Activated naive CD4-positive, alpha-beta T cell treated with anti-CD3 and anti-CD28 coated beads, Interleukin-2, amount 50 U/mL, for 72 hours (primary cell): Measurements from ENCODE around the gene DNAJC18. TPM values are rescaled to one million over a fixed set of nuclear protein-coding genes. Genes with fewer than 3 reads are reported as not detected.

Experiments used
- ATAC-seq, 2 donors: fragments of 150-1000 bp; cut with Tn5 transposase; 2 replicates each; pipeline ENCODE4 v1.10.0; 2021; ENCODE audit warnings: mild to moderate bottlenecking in 2 of 2, moderate library complexity in 2 of 2
- DNase-seq, 2 donors: peaks; one replicate each; pipeline ENCODE4 v3.0.0; 2021 to 2022; ENCODE audit warnings: low spot score in 2 of 2
- H3K27ac Mint-ChIP-seq, 2 donors: one replicate each; pipeline ENCODE4 v1.8.0; 2022; ENCODE audit warnings: mild to moderate bottlenecking in 2 of 2, mixed read lengths in 2 of 2
- H3K36me3 Mint-ChIP-seq, 2 donors: one replicate each; pipeline ENCODE4 v1.8.0; 2022; ENCODE audit warnings: mixed read lengths in 2 of 2
- H3K9me3 Mint-ChIP-seq, 2 donors: one replicate each; pipeline ENCODE4 v1.8.0; 2022; ENCODE audit warnings: mixed read lengths in 2 of 2
- total RNA-seq, 2 donors: library from RNA; stranded (reverse); gene quantifications; one replicate each; pipeline ENCODE4 v1.2.3, GENCODE V29; 2022

The DNAJC18 gene
- total RNA-seq, 2 donors from 2014 or later, result 13.5 to 47.3 TPM

DNA sequence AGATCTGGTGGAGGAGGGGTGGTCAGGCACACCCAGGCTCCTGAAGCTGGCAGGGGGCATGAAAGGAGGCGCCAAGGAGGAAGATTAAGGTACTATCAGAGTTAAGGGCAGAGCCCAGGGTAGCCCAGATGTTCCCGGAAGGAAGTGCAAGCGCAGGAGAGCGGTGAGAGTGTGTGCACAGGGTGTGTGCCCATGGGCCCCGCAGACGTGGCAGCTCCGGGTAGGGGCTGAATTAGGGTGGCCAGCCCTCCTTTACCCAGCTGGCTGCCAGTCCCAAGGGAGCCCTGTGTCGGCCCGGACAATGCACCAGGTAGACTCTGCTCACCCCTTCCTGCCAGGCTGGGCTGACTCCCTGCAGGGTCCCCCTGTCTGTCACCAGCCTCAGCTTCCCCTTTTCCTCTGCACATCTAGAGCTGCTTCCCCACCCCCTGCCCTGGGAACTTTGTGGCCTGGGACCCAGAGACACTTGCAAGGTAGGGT, 31.5 kb upstream of the DNAJC18 start, which contains the start of gene SMIM33:
Gene SMIM33 (plus strand): TSS at position 184 of the 480 bp plus-strand sequence. CDS start 118 bp downstream, at position 302.
- DNase-seq, result no peak
- ATAC-seq, result peak; percentile 53 to 61
- Mint-ChIP-seq H3K9me3 (no peaks in the 10 kb centered on the region), H3K36me3 (peaks cover 9 to 11% of the 10 kb centered on the region in 2 donors), H3K27ac (peak within 1 kb of the TSS; percentile 77 to 96)

DNA sequence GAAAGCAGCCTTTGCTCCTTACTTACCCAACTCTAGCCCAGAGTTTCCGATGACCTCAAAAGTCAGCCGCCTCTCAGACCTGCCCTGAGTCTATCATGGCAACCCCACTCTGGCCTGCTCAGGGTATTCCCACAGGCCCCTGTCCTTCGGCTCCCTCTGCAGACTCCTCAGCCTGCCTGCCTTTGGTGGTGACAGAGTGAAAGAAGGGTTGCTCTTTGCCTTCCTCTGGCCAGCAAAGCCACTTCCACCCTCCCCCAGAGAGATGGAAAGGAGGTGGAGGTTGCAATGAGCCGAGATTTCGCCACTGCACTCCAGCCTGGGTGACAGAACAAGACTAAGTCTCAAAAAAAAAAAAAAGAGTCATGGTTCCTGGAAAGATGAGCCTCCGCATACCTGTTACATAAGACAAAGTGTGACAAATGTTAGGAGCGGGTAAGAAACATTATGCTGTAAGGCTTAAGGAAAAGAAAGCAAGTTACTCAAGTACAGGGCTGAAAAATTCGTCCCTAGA, 29.2 kb upstream of the DNAJC18 start:
- ATAC-seq, result peak; percentile 42 to 68
- H3K27ac Mint-ChIP-seq, result peak overlapping the region; percentile 6 to 65
- H3K9me3 Mint-ChIP-seq, result no peaks in the 10 kb centered on the region
- no peak for DNase-seq
- H3K36me3 Mint-ChIP-seq, result no peaks in the 10 kb centered on the region

DNA sequence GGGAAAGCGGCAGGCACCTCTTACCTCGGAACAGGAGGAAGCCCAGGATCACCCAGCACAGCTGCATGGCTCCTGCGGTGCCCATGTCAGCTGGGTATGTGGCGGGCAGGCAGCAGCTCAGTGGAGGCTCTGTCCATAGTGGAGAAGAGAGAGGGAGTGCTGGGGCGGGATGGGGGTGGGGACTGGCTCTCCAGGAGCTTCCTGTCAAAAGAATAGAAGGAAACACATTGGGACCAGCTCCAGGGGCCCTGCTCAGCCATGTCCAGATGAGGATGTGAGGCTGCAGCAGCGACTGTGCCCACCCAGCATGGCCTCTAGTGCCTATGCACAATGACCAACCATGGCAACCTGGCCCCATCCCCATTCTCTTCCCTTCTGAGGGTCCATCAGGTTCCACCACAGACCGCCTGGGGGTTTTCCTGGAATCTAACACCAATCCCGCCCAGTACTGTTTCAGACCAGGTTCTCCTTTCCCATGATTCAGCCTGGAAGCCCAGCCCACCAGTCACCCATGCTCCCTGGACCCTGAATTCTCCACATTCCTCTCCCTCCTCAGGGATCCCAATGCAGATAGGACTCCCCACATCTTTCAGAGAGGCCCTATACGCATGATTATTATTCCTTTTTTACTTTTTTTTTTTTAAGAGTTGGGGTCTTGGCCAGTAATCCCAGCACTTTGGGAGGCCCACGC, 23.4 kb upstream of the DNAJC18 start, which contains the start of gene ECSCR:
Gene ECSCR (minus strand): TSS at position 158 of the 691 bp plus-strand sequence. CDS start 73 bp downstream, at position 85.
- no peaks in the 10 kb centered on the region for H3K9me3 Mint-ChIP-seq
- ATAC-seq, result no peak
- DNase-seq, result no peak
- H3K36me3 Mint-ChIP-seq, result no peaks in the 10 kb centered on the region
- H3K27ac Mint-ChIP-seq, result peak within 1 kb of the TSS; percentile 44 to 60

DNA sequence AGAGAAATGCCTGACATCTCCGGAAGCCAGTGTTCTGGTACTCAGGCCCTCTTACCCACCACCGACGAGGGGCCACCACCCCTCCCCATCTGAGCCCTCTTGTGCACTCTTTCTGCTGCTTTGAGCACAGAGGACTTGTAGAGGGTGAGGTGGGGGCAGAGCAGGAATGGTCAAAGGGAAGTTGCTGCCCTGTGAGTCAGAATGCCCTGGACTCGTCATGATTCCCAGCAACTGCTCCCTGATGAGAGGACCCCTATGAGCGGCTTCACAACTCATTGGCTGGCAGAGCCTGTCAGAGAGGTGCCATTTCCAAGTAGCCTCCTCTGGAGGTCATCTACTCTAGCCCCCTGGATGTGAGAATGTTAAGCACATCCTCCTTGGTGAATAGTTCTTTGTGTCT, 22.4 kb upstream of the DNAJC18 start:
- Mint-ChIP-seq H3K27ac (peak overlapping the region in 1 of 2 donors; percentile 60), H3K36me3 (no peaks in the 10 kb centered on the region), H3K9me3 (no peaks in the 10 kb centered on the region)
- no peak for ATAC-seq
- no peak for DNase-seq

DNA sequence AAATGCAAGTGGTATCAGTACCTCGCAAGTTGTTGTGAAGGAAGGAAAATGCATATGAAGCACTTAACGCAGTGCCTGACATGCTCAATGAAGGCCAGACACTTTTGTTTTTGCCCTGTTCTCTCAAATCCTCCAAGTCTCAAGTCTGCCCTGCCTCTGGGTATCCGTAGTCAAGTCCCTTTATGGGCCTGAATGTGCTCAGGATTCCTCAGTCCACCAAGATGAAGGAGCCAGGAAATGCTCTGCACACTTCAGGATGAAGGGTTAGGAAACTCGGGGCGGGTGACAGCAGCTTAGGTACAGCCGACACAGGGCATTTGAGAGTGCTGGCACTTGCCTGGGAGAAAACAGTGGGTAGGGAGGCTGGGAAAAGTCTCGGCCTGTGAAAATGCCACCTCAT, 21.9 kb upstream of the DNAJC18 start:
- no peak for DNase-seq
- Mint-ChIP-seq H3K9me3 (no peaks in the 10 kb centered on the region), H3K27ac (peak overlapping the region in 1 of 2 donors; percentile 97), H3K36me3 (no peaks in the 10 kb centered on the region)
- ATAC-seq, result no peak

DNA sequence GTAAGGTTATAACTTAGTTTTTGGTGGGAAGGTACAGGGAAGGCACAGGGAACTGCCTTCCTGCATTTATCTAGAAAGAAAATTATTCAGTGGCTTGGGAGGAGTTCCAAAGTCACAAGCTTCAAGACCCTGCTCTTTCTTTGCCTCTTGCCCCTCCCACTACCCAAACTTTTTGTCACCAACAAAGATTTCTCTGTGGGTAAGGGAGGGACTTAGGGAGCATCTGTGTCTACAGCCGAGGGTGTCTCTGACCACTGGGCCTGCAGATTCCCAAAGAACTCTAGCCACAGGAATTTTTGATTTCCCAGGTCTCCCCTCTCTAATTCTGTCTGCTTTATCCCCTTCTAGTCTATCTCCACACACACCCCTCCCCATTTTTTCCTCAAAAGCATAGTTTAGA, 21.1 kb upstream of the DNAJC18 start:
- no peak for ATAC-seq
- peak overlapping the region; percentile 97 to 98 for H3K27ac Mint-ChIP-seq
- H3K9me3 Mint-ChIP-seq, result no peaks in the 10 kb centered on the region

DNA sequence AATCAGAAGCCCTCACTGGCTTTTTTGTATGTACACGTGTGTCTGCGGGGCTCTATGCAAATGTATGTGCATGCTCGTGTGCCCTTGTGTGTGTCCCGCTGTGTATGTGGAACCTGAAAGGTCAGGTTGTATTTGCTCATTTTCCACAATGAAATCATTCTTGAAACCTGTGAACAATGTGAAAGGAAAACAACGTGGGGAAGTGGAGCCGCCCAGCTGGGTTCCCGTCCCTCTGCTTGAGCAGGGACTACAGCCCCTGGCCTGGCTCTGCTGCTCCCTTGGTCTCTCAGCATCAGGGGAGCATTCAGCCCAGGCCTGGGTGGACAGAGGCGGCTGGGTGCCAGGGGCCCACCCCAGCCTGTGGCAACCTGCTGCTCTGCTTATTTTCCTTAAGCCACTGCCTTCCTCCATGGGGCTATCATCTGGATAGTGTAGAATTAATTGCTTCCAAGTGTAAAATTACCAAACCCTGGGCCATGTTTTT, 20.2 kb upstream of the DNAJC18 start:
- Mint-ChIP-seq H3K9me3 (no peaks in the 10 kb centered on the region), H3K27ac (peak overlapping the region; percentile 97 to 98), H3K36me3 (no peaks in the 10 kb centered on the region)
- no peak for DNase-seq
- peak; percentile 61 to 63 for ATAC-seq

More for the DNA sequence above, 21.1 kb upstream of the DNAJC18 start:
- DNase-seq, result no peak
- H3K36me3 Mint-ChIP-seq, result no peaks in the 10 kb centered on the region

DNA sequence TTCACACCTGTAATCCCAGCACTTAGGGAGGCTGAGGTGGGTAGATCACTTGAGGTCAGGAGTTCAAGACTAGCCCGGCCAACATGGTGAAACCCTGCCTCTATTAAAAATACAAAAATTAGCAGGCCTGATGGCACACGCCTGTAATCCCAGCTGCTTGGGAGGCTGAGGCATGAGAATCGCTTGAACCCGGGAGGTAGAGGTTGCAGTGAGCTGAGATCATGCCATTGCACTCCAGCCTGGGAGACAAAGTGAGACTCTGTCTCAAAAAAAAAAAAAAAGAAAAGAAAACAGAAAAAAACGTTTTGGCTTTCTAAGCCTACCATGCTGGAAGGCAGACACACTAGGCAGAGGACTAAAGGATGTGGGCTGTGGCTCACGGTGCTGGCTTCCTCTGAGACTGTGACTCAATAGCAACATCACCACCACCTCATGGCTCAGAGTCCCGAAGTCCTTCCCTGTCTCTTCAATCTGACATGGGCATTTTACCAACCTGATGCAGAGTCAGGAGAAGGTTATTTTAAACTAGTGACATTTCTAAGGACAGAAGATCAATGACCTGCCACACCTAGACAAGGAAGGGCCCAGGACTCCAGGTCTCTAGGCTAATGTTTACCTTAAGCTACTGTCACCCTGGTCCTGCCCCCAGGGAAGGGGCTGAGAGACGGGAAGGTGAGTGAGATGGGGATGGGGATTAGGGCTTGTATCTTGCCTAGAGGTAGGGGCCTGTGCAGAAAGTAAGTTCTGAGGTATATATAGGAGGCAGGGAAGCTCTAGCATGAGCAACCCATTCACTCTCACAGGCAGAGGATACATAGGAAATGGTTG, 19.5 kb upstream of the DNAJC18 start:
- peak; percentile 66 to 83 for DNase-seq
- H3K9me3 Mint-ChIP-seq, result peaks cover 0 to 5% of the 10 kb centered on the region in 2 donors
- H3K36me3 Mint-ChIP-seq, result no peaks in the 10 kb centered on the region
- H3K27ac Mint-ChIP-seq, result peak overlapping the region; percentile 97 to 98
- peak; percentile 91 to 92 for ATAC-seq

DNA sequence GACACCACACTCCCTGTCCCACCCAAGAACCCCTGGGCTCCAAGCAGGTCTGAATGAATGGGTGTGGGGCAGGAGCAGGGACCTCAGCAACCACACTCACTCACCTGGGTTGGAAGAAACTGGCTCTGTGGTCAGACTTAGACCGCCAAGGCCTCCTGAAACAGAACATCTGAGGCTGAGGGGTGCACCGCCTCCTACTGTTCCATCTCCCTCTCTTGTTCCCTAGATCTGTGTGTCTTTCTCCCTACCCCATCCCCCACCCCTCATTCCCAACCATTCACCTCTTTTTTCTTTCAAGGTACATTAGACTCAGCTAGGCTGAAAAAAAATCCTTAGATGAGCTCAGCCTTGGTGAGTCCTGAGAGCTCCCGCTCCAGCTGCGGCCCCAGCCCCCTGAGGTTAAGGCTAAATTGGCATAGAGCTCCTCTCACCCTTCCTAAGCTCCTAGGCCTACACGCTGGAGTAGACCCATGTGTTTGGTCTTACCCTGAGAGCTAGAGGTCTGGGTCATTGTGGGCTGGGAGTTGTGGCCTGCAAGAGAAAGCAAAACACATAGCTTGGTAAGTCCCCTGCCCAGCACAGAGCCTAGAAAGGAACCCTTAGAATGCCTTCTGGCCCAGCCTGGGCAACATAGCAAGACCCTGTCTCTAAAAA, 18.5 kb upstream of the DNAJC18 start:
- H3K36me3 Mint-ChIP-seq, result no peaks in the 10 kb centered on the region
- peaks cover 0 to 8% of the 10 kb centered on the region in 2 donors for H3K9me3 Mint-ChIP-seq
- DNase-seq (no peak), ATAC-seq (peak in 1 of 2 donors; percentile 25)
- peak overlapping the region in 1 of 2 donors; percentile 26 for H3K27ac Mint-ChIP-seq

DNA sequence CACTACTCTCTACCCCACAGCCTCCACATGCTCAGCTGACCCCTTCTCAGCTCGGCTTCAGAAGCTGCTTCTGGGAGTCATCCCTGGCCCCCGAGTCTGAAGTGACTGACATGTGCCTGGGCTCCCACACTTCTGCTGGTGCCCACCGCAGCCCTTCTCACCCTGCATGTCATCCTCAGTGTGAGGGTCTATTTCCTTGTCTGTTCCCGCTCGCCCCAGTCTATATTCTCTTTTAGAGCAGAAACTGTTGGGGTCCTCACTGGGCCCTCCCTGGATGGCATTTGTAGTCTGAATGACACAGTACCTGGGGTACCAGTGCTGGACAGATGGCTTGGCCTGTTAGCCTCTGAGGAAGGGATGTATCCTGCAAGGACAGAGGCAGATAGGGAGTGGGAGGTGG, 17.9 kb upstream of the DNAJC18 start:
- DNase-seq, result no peak
- no peak for ATAC-seq
- Mint-ChIP-seq H3K36me3 (no peaks in the 10 kb centered on the region), H3K9me3 (peaks cover 0 to 8% of the 10 kb centered on the region in 2 donors), H3K27ac (peak overlapping the region; percentile 3 to 26)

DNA sequence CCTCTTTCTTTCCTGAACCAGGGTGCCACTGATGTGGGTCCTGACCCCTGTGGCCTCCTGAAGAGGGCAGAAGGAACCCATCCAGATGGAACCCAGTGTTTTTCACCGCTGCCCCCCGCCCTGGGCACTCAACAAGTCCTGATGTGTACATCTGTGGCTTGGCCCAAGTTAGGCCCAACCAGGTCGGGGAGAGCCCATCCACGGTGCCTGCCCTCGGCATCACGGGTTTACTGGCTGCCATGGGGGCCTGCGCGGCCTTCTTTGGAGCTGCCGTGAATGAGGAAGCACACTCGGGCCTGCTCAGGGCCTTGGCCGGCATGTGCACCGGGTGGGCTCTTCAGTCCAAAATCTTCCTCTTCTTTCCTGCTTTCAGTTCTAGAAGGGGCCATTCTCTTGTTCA, 17.5 kb upstream of the DNAJC18 start:
- Mint-ChIP-seq H3K27ac (peak overlapping the region; percentile 2 to 26), H3K36me3 (no peaks in the 10 kb centered on the region), H3K9me3 (peaks cover 0 to 8% of the 10 kb centered on the region in 2 donors)
- DNase-seq (no peak), ATAC-seq (no peak)

DNA sequence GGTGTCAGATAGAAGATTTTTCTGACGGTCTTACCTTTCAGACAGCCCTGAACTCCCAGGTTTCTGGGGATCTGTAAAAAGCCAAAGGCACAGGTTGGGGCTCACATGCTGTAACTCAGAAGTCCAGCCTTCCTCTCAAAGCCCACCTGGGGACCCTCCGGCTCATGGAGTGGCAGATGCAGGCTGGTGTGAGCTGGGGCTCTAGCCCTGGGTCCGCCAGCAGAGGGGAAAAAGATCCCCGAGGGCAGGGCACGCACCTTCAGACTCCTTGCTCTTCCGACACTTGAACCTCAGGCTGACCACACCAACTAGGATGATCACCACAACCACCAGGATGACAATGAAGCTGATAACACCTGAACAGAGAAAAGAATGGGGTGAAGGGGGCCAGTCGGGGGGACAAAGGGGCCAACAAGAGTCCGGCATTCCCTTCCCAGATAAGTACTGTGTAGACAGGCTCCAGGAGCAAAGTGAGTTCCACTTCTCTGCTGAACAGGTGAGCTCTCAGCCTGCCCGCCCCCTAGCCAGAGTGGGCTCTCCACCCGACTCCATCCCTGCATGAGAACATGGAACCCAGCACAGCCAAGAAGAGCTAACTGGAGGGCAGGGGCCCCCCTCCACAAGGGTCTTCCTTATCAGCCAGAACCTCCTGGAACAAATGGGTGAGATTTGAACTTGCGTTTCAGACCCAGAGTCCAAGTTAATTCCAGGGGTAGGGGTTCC, 15.4 kb upstream of the DNAJC18 start:
- Mint-ChIP-seq H3K36me3 (no peaks in the 10 kb centered on the region), H3K9me3 (peaks cover 0 to 8% of the 10 kb centered on the region in 2 donors), H3K27ac (peak overlapping the region in 1 of 2 donors; percentile 60)
- ATAC-seq (no peak), DNase-seq (peak in 1 of 2 donors; percentile 54)

DNA sequence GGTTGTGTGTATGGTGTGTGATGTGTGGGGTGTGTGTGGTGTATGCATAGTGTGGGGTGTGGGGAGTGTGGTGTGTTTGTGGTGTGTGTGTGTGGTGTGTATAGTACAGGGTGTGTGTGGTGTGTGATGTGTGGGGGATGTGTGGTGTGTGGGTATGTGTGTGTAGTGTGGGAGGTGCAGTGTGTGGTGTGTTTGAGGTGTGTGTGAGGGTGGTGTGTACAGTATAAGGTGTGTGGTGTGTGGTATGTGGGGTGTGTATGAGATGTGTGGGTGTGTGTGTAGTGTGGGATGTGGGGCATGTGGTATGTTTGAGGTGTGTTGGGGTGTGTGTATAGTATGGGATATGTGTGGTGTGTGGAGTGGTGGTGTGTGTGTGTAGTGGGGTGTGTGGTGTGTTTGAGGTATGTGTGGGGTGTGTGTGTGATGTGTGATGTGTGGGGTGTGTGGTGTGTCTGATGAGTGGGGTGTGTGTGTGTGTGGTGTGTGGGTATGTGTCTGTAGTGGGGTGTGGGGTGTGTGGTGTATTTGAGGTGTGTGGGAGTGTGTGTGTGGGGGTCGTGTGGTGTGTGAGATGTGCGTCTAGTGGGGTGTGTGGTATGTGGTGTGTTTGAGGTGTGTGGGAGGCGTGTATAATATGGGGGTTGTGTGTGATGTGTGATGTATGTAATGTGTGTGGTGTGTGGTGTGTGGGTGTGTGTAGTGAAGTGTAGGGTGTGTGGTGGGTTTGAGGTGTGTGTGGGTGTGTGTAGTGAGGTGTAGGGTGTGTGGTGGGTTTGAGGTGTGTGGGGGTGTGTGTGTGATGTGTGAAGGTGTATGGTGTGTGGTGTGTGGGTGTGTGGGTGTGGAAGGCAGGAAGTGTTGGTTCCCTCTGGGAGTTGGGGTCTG, 14.6 kb upstream of the DNAJC18 start:
- ATAC-seq, result peak in 1 of 2 donors; percentile 15
- Mint-ChIP-seq H3K36me3 (peaks cover 2% of the 10 kb centered on the region in 2 donors), H3K9me3 (peaks cover 2 to 8% of the 10 kb centered on the region in 2 donors), H3K27ac (peak overlapping the region in 1 of 2 donors; percentile 60)
- DNase-seq, result peak in 1 of 2 donors; percentile 53

DNA sequence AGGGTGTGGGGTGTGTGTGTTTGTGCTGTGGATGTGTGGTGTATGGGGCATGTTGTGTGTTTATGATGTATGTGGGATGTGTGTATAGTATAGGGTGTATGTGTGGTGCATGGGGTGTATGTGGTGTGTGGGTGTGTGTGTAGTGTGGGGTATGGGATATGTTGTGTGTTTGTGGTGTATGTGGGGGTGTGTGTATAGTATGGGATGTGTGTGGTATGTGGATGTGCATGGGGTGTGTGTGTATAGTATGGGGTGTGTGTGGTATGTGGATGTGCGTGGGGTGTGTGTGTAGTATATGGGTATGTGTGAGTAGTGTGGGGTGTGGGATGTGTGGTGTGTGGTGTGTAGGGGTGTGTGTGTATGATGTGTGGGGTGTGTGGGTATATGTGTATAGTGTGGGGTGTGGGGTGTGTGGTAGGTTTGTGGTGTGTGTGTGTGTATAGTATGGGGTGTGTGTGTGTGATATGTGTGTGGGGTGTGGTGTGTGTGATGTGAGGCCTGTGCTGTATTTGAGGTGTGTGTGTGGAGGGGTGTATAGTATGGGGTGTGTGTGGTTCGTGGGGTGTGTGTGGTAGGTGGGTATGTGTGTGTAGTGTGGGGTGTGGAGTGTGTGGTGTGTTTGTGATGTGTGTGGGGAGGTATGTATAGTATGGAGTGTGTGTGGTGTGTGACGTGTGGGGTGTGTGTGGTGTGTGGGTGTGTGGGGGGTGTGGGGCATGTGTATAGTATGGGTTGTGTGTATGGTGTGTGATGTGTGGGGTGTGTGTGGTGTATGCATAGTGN, 12.7 kb upstream of the DNAJC18 start:
- Mint-ChIP-seq H3K36me3 (peaks cover 13 to 19% of the 10 kb centered on the region in 2 donors), H3K27ac (no peak overlapping the region), H3K9me3 (peaks cover 9 to 10% of the 10 kb centered on the region in 2 donors)
- peak in 1 of 2 donors; percentile 35 for DNase-seq
- ATAC-seq, result peak in 1 of 2 donors; percentile 9
